Activated B cell treated with CpG ODN at 0.5 μM for 24 hours (primary cell): ENCODE measurements around the gene ITPRIPL1. TPM values are rescaled to one million over a fixed set of nuclear protein-coding genes. Genes with fewer than 3 reads are reported as not detected.
A peak's percentile ranks its signal among the peaks of the same experiment; 100 is the strongest.

Experiments
- ATAC-seq: fragments of 200-7000 bp; cut with Tn5 transposase; one replicate; pipeline ENCODE4 v1.10.0; 2021; ENCODE audit warnings: low read depth, mild to moderate bottlenecking, moderate library complexity
- CTCF ChIA-PET: fragments of 350-600 bp; sonication (Branson Sonifier 250); formaldehyde crosslinking; loops from one replicate; lab custom pipeline; 2021; ENCODE audit warnings: antibody characterized with exemption; lab: Charles Lee
- POLR2A ChIA-PET: fragments of 350-600 bp; sonication (Branson Sonifier 250); formaldehyde crosslinking; loops from one replicate; lab custom pipeline; 2021; ENCODE audit warnings: antibody characterized with exemption; lab: Charles Lee
- DNase-seq: peaks from one replicate; pipeline ENCODE4 v3.0.0; 2022
- H3K27ac Mint-ChIP-seq: one replicate; pipeline ENCODE4 v1.8.0; 2020; ENCODE audit warnings: mixed read lengths
- H3K27me3 Mint-ChIP-seq: one replicate; pipeline ENCODE4 v1.8.0; 2021; ENCODE audit warnings: mixed read lengths
- H3K36me3 Mint-ChIP-seq: one replicate; pipeline ENCODE4 v1.8.0; 2021; ENCODE audit warnings: low read depth, mixed read lengths
- H3K4me1 Mint-ChIP-seq: one replicate; pipeline ENCODE4 v1.8.0; 2021; ENCODE audit warnings: mixed read lengths
- H3K4me3 Mint-ChIP-seq: one replicate; pipeline ENCODE4 v1.8.0; 2020; ENCODE audit warnings: mild to moderate bottlenecking, mixed read lengths
- H3K9me3 Mint-ChIP-seq: one replicate; pipeline ENCODE4 v1.8.0; 2020; ENCODE audit warnings: mixed read lengths
- CTCF ChIP-seq: fragments of 200-600 bp; IDR thresholded peaks from one replicate; pipeline ENCODE4 v1.8.0; 2022; ENCODE audit warnings: antibody characterized with exemption, mild to moderate bottlenecking
- intact Hi-C: fragments of 100-400 bp; cut with micrococcal nuclease; formaldehyde crosslinking; loops from one replicate; pipeline ENCODE4 v1.15.1; 2024
- total RNA-seq: library from RNA; stranded (reverse); gene quantifications from 2 replicates; pipeline ENCODE4 v1.2.3, GENCODE V29; 2022

ITPRIPL1 gene
- total RNA-seq, 1 donor from 2014 or later, result 4.4 TPM

GRCh38 chr2:96320728-96321622 lies 4.1 kb upstream of the ITPRIPL1 start:
- no peak for TF ChIP-seq CTCF
- DNase-seq (peak; percentile 34), ATAC-seq (peak; percentile 15)
- intact Hi-C loops, result loop anchor here (1.0 to 5.0 kb wide), 5 partner anchors 9 to 216 kb away; partner anchors contain the start of genes ARID5A, CIAO1, DUSP2 and TMEM127
- Mint-ChIP-seq H3K4me3 (peak overlapping the region; percentile 94), H3K9me3 (no peaks in the 10 kb centered on the region), H3K4me1 (peaks cover 55% of the 10 kb centered on the region), H3K27ac (peak overlapping the region; percentile 85), H3K27me3 (no peaks in the 10 kb centered on the region), H3K36me3 (peaks cover 7% of the 10 kb centered on the region)
- POLR2A ChIA-PET, result interaction anchor here (0.5 to 9.0 kb wide), 14 partner anchors 9 to 216 kb away, joined by 3 to 115 read pairs (median 4); partner anchors contain the start of genes NCAPH, SNRNP200 and STARD7
- CTCF ChIA-PET, result interaction anchor here (0.6 to 1.9 kb wide), 4 partner anchors 15 to 204 kb away, joined by 3 to 5 read pairs (median 4); partner anchors contain the start of gene ADRA2B

GRCh38 chr2:96323849-96324248 lies 1.3 kb upstream of the ITPRIPL1 start:
- intact Hi-C loops, result loop anchor here (5.0 kb wide), 3 partner anchors 57 to 213 kb away; partner anchors contain the start of genes ARID5A, CIAO1, DUSP2 and TMEM127
- no peak for ATAC-seq
- Mint-ChIP-seq H3K27me3 (no peaks in the 10 kb centered on the region), H3K9me3 (no peaks in the 10 kb centered on the region), H3K36me3 (peaks cover 14% of the 10 kb centered on the region), H3K27ac (no peak overlapping the region), H3K4me3 (peak overlapping the region; percentile 85), H3K4me1 (peaks cover 52% of the 10 kb centered on the region)
- ChIA-PET POLR2A (interaction anchor here (1.5 to 9.0 kb wide), 2 partner anchors 8 to 12 kb away, joined by 3 to 115 read pairs; partner anchors contain the start of gene NCAPH), CTCF (interaction anchor here (1.6 kb wide), 1 partner anchor 8 kb away, joined by 4 read pairs; no protein-coding TSS in a partner anchor)
- DNase-seq, result no peak
- TF ChIP-seq CTCF, result no peak

DNA sequence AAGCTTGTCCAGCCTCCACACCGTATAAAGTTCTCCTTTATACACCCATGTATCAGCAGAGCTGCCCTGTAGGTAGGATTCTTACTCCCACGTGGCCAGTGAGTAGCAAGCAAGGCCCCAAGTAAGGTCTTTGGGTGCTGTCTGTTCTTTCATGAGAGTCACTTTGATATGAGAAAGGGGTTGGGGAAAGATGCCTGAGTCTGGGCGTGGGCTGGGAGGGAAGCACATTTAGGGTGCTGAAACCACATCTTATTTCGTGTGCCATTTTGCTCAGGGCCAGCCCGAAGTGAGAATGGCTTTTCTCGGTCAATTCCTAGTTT lies 436 bp upstream of the ITPRIPL1 start:
- Mint-ChIP-seq H3K27ac (peak overlapping the region; percentile 66), H3K4me3 (peak overlapping the region; percentile 85), H3K27me3 (no peaks in the 10 kb centered on the region), H3K36me3 (peaks cover 14% of the 10 kb centered on the region), H3K9me3 (no peaks in the 10 kb centered on the region), H3K4me1 (peaks cover 46% of the 10 kb centered on the region)
- ATAC-seq, result no peak
- intact Hi-C loops, result loop anchor here (1.0 to 5.0 kb wide), 4 partner anchors 11 to 213 kb away; partner anchors contain the start of genes ARID5A, CIAO1, DUSP2 and NCAPH
- TF ChIP-seq CTCF, result no peak
- DNase-seq, result no peak
- ChIA-PET CTCF (interaction anchor here (1.2 to 1.6 kb wide), 2 partner anchors 9 to 14 kb away, joined by 3 to 4 read pairs; no protein-coding TSS in a partner anchor), POLR2A (interaction anchor here (1.0 to 9.0 kb wide), 5 partner anchors 11 to 229 kb away, joined by 3 to 115 read pairs (median 6); partner anchors contain the start of genes CIAO1, NCAPH, SNRNP200 and TMEM127)

GRCh38 chr2:96325884-96326255 lies 753 bp downstream of the ITPRIPL1 start:
- Mint-ChIP-seq H3K27ac (peak overlapping the region; percentile 32), H3K27me3 (no peaks in the 10 kb centered on the region), H3K4me3 (peak overlapping the region; percentile 85), H3K9me3 (no peaks in the 10 kb centered on the region), H3K36me3 (peaks cover 14% of the 10 kb centered on the region), H3K4me1 (peaks cover 37% of the 10 kb centered on the region)
- POLR2A ChIA-PET, result interaction anchor here (0.6 to 9.0 kb wide), 6 partner anchors 9 to 201 kb away, joined by 3 to 115 read pairs (median 6); partner anchors contain the start of genes CIAO1, NCAPH and TMEM127
- DNase-seq (no peak), ATAC-seq (no peak)
- TF ChIP-seq CTCF, result no peak
- intact Hi-C loops, result loop anchor here (1.0 kb wide), 1 partner anchor 9 kb away; the partner anchor contains the start of gene NCAPH
- CTCF ChIA-PET, result no interaction called here
